GM12878 (cell line): ENCODE measurements around the gene PRICKLE3. TPM values are rescaled to one million over a fixed set of nuclear protein-coding genes. Genes with fewer than 3 reads are reported as not detected.

Experiments used
- BHLHE40 ChIP-seq, 2 experiments: fragments of 450-650 bp in 1 of 2; IDR thresholded peaks; 2 replicates each; pipeline ENCODE4 v1.6.1; 2011 to 2017; ENCODE audit warnings: low read depth in 2 of 2, borderline replicate concordance in 1 of 2, improper control_type of control experiment in 1 of 2, low read length in 1 of 2, mild to moderate bottlenecking in 1 of 2
- BMI1 ChIP-seq: fragments of 450-650 bp; IDR thresholded peaks from 2 replicates; pipeline ENCODE4 v1.6.1; 2016; ENCODE audit warnings: mild to moderate bottlenecking, moderate library complexity, borderline replicate concordance
- CHD2 ChIP-seq: IDR thresholded peaks from 2 replicates; pipeline ENCODE4 v1.6.1; 2011; ENCODE audit warnings: low read depth, low read length, improper control_type of control experiment, borderline replicate concordance
- CREM ChIP-seq: IDR thresholded peaks from 2 replicates; pipeline ENCODE4 v1.6.1; 2014; ENCODE audit warnings: antibody characterized with exemption, low read depth
- CUX1 ChIP-seq: IDR thresholded peaks from 2 replicates; pipeline ENCODE4 v1.6.1; 2012; ENCODE audit warnings: improper control_type of control experiment, low read depth, low read length; ENCODE audit not compliant: insufficient replicate concordance
- IKZF1 ChIP-seq: fragments of 450-650 bp; conservative IDR thresholded peaks from 2 replicates; pipeline ENCODE4 v1.6.1; 2017; ENCODE audit warnings: antibody characterized with exemption, mild to moderate bottlenecking
- IRF4 ChIP-seq: IDR thresholded peaks from 2 replicates; pipeline ENCODE4 v1.6.1; 2011; ENCODE audit warnings: low read depth, low read length
- KAT2A ChIP-seq: conservative IDR thresholded peaks from 2 replicates; pipeline ENCODE4 v1.6.1; 2011; ENCODE audit warnings: low read depth, low read length; ENCODE audit not compliant: control insufficient read depth
- NBN ChIP-seq: fragments of 450-650 bp; IDR thresholded peaks from 2 replicates; pipeline ENCODE4 v1.6.1; 2016
- NKRF ChIP-seq: fragments of 450-650 bp; conservative IDR thresholded peaks from 2 replicates; pipeline ENCODE4 v1.6.1; 2017; ENCODE audit warnings: mild to moderate bottlenecking, moderate library complexity
- PML ChIP-seq: IDR thresholded peaks from 2 replicates; pipeline ENCODE4 v1.6.1; 2012; ENCODE audit warnings: low read length, inconsistent platforms
- RUNX3 ChIP-seq: IDR thresholded peaks from 2 replicates; pipeline ENCODE4 v1.6.1; 2012; ENCODE audit warnings: low read length, inconsistent platforms
- SKIL ChIP-seq: fragments of 450-650 bp; IDR thresholded peaks from 2 replicates; pipeline ENCODE4 v1.6.1; 2017; ENCODE audit warnings: mild to moderate bottlenecking, low read depth, inconsistent platforms; ENCODE audit not compliant: poor library complexity, severe bottlenecking
- SPI1 ChIP-seq: IDR thresholded peaks from 2 replicates; pipeline ENCODE4 v1.6.1; 2011; ENCODE audit warnings: low read depth, mild to moderate bottlenecking, low read length, moderate library complexity, borderline replicate concordance; ENCODE audit not compliant: insufficient read depth
- SRF ChIP-seq, 2 experiments: IDR thresholded peaks; 2 replicates each; pipeline ENCODE4 v1.6.1; 2011; ENCODE audit warnings: low read depth in 2 of 2, low read length in 2 of 2, mild to moderate bottlenecking in 1 of 2, moderate library complexity in 1 of 2
- SUPT20H ChIP-seq: IDR thresholded peaks from 2 replicates; pipeline ENCODE4 v1.6.1; 2011; ENCODE audit warnings: low read depth, mild to moderate bottlenecking, low read length, moderate library complexity, borderline replicate concordance; ENCODE audit not compliant: control insufficient read depth
- TCF7 ChIP-seq: IDR thresholded peaks from 2 replicates; pipeline ENCODE4 v1.6.1; 2014; ENCODE audit warnings: antibody characterized with exemption, borderline replicate concordance
- polyA plus RNA-seq, 11 experiments: library from polyadenylated mRNA; depleted of rRNA in 4 of 11; unstranded in 6 of 11; stranded (reverse) in 5 of 11; fragments of >200 nt; fragmentation: Nextera tagmentation in 4 of 11; fragmentation: Illumina TruSeq in 1 of 11; extraction: Ambion mirVana in 4 of 11; extraction: Trizol in 1 of 11; gene quantifications; 1 replicate in 1 of 11; 2 replicates in 10 of 11; pipeline versions ENCODE4 v1.2.1 to v1.2.3, GENCODE V29; 2011 to 2016; ENCODE audit warnings: inconsistent platforms in 2 of 11, missing spikeins in 2 of 11, low read depth in 1 of 11
- total RNA-seq, 4 experiments: library from RNA; depleted of rRNA in 3 of 4; stranded (reverse); fragments of >200 nt in 3 of 4; fragmentation: Illumina TruSeq in 1 of 4; extraction: Trizol in 1 of 4; gene quantifications; 2 replicates each; pipeline versions ENCODE4 v1.2.1 to v1.2.3, GENCODE V29; 2013 to 2021

Gene PRICKLE3
- total and polyA plus RNA-seq, 10 of the 15 experiments (the other 5 are each of a cell fraction or from before 2014, with no cell fraction given) = 0.69 to 17.4 (median 7.6) TPM

- TF ChIP-seq CUX1 (no peak), BHLHE40 (IDR thresholded peaks at IDR 0.05; ENCODE audit: borderline replicate concordance in 1 of 2, low read depth in 2 of 2, low read length in 1 of 2) (peak; percentile 47 to 79; a peak in 2 of 4 replicates), CREM (no peak), SPI1 (peak; percentile 3; the same call in 1 of the 2 replicates), SKIL (no peak), NKRF (no peak), CHD2 (no peak), TCF7 (no peak), BMI1 (no peak), PML (no peak), SUPT20H (no peak), IKZF1 (0 out of 2 replicates have a peak, but pooled peaks have one; percentile 19), NBN (no peak), SRF (IDR thresholded peaks at IDR 0.05; ENCODE audit: low read depth in 2 of 2, low read length in 2 of 2) (no peak), RUNX3 (peak; percentile 76), KAT2A (no peak), IRF4 (no peak)
Observed at GRCh38 chrX:49155900-49156837, 30.0 kb downstream of the PRICKLE3 start (continued).
